C4-2B (cell line): Measurements from ENCODE around the gene PLEKHA8.
A peak's percentile ranks its signal among the peaks of the same experiment; 100 is the strongest.

Experiments
- H3K27ac ChIP-seq: fragments of 450-650 bp; 2 replicates; pipeline ENCODE4 v1.5.1; 2017
- ZFX ChIP-seq: fragments of 450-650 bp; IDR thresholded peaks from 2 replicates; pipeline ENCODE4 v1.6.1; 2017
- TF ChIP-seq, protein P1 (sequence below): fragments of 450-650 bp; conservative IDR thresholded peaks from 2 replicates; pipeline ENCODE4 v1.5.1; 2017; ENCODE audit warnings: mild to moderate bottlenecking

Gene PLEKHA8

DNA sequence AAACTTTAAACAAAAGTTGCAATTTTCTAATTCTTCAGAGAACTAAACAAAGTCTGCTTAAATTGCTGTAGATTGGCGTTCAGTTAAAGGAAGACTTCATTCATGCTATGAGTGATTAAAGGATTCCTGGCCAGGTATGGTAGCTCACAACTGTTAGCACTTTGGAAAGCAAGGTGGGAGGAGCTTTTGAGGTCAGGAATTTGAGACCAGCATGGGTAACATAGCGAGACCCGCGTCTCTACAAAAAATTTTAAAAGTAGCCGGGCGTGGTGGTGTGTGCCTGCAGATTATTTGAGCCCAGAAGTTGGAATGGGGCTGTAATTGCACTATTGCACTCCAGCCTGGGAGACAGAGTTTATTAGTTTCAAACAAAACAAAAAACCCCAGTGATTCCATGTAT, 25.1 kb upstream of the PLEKHA8 start:
- no peak overlapping the region for H3K27ac ChIP-seq
- no peak for TF ChIP-seq ZFX
- TF ChIP-seq, protein P1, sequence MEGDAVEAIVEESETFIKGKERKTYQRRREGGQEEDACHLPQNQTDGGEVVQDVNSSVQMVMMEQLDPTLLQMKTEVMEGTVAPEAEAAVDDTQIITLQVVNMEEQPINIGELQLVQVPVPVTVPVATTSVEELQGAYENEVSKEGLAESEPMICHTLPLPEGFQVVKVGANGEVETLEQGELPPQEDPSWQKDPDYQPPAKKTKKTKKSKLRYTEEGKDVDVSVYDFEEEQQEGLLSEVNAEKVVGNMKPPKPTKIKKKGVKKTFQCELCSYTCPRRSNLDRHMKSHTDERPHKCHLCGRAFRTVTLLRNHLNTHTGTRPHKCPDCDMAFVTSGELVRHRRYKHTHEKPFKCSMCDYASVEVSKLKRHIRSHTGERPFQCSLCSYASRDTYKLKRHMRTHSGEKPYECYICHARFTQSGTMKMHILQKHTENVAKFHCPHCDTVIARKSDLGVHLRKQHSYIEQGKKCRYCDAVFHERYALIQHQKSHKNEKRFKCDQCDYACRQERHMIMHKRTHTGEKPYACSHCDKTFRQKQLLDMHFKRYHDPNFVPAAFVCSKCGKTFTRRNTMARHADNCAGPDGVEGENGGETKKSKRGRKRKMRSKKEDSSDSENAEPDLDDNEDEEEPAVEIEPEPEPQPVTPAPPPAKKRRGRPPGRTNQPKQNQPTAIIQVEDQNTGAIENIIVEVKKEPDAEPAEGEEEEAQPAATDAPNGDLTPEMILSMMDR: no peak

GRCh38 chr7:30005464-30005863, 22.7 kb upstream of the PLEKHA8 start:
- no peak for TF ChIP-seq ZFX
- TF ChIP-seq, protein P1: no peak
- H3K27ac ChIP-seq: no peak overlapping the region

- H3K27ac ChIP-seq: no peak overlapping the region
- TF ChIP-seq, protein P1: no peak
- TF ChIP-seq ZFX: no peak
Measured at GRCh38 chr7:30010021-30010420, 18.2 kb upstream of the PLEKHA8 start.

DNA sequence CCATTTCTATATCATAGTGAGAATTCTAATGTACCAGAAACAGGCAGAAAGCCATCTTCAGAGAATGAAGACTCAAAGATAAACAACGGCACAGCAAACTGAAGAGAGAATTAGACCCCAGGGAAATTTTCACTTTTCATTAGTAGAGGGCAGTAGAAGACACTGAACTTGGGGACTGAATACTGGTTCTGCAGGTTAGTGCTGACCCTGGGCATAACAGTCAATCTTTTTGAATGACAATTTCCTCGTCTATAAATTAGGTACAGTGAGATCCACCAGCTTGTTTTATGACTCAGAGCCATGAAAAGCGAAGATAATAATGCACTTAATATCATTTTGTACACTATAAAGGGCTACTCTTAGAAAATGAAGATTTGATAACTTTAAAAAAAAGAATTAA, 15.5 kb upstream of the PLEKHA8 start:
- H3K27ac ChIP-seq: no peak overlapping the region
- TF ChIP-seq ZFX: no peak
- TF ChIP-seq, protein P1: peak; percentile 48

GRCh38 chr7:30018451-30018850, 9.8 kb upstream of the PLEKHA8 start:
- no peak overlapping the region for H3K27ac ChIP-seq
- TF ChIP-seq, protein P1: no peak
- no peak for TF ChIP-seq ZFX

- H3K27ac ChIP-seq: no peak overlapping the region
- TF ChIP-seq ZFX: no peak
- TF ChIP-seq, protein P1: peak; percentile 26
Measured at GRCh38 chr7:30019387-30019786, 8.8 kb upstream of the PLEKHA8 start.

DNA sequence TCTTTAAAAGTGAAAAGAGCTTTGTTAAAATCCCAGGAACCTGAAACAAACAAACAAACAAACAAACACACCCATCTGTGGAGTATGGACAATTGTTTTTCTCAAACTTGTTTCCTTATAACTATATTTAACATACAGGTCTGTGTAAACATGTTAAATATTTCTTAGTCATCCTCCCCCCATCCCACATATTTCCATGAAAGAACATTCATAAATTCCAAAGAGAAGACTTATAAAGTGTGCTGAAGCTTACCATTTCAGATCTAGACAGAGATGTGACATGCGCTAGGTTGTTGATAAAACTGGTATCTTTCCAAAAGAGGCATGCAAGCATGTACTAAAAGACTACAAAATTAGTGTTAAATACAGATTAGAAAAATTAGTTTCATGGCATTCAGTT, 8.3 kb upstream of the PLEKHA8 start:
- H3K27ac ChIP-seq: no peak overlapping the region
- TF ChIP-seq, protein P1: no peak
- no peak for TF ChIP-seq ZFX
